Testis (tissue), 3 donors: ENCODE results near the gene LRP1. TPM values are rescaled to one million over a fixed set of nuclear protein-coding genes. Genes with fewer than 3 reads are reported as not detected.

Experiments
- DNase-seq: peaks from one replicate; pipeline ENCODE4 v3.0.0-alpha.2; 2019
- H3K27ac ChIP-seq, 2 donors: fragments of 200-600 bp; sonication (generic); one replicate each; pipeline ENCODE4 v1.5.1; 2019
- H3K27me3 ChIP-seq: fragments of 200-600 bp; sonication (generic); one replicate; pipeline ENCODE4 v1.5.1; 2019
- H3K36me3 ChIP-seq: fragments of 200-600 bp; sonication (generic); one replicate; pipeline ENCODE4 v1.5.1; 2017; ENCODE audit warnings: low read depth; ENCODE audit errors: missing control alignments
- H3K4me1 ChIP-seq: fragments of 200-600 bp; sonication (generic); one replicate; pipeline ENCODE4 v1.5.1; 2019
- H3K4me3 ChIP-seq, 2 donors: fragments of 200-600 bp; sonication (generic); one replicate each; pipeline ENCODE4 v1.5.1; 2017 to 2019
- H3K9me3 ChIP-seq: fragments of 200-600 bp; sonication (generic); one replicate; pipeline ENCODE4 v1.5.1; 2017
- POLR2A ChIP-seq: fragments of 450-650 bp; IDR thresholded peaks from one replicate; pipeline ENCODE4 v1.6.1; 2017; ENCODE audit warnings: antibody characterized with exemption, mild to moderate bottlenecking, moderate library complexity
- WGBS, 2 donors: methylation state at CpG; one replicate each; pipeline ENCODE4 v1.1.5; 2018; 5-methylcytosine and 5-hydroxymethylcytosine counted together
- intact Hi-C: fragments of 100-400 bp; cut with DNase I; formaldehyde crosslinking; loops from one replicate; pipeline ENCODE4 v1.15.1; 2023; ENCODE audit warnings: low total_unique reads
- polyA plus RNA-seq: library from polyadenylated mRNA; stranded (reverse); fragments of 350-450 nt; fragmentation: Illumina TruSeq; extraction: RNeasy Lipid Tissue Mini Kit (QIAGEN cat#74804); gene quantifications from one replicate; pipeline ENCODE4 v1.2.3, GENCODE V29; 2014; ENCODE audit warnings: low read depth, low replicate concordance; ENCODE audit not compliant: insufficient read depth
- total RNA-seq, 2 donors: library from RNA; depleted of rRNA; stranded (reverse); fragments of >200 nt; gene quantifications; one replicate each; pipeline ENCODE4 v1.2.3, GENCODE V29; 2016
- TF ChIP-seq, protein P1 (sequence below), 3 experiments: fragments of 450-650 bp in 2 of 3; fragments of 200-600 bp in 1 of 3; sonication (generic) in 1 of 3; IDR thresholded peaks; one replicate each; pipeline ENCODE4 v1.5.1; 2016 to 2019; ENCODE audit warnings: antibody characterized with exemption in 3 of 3, mild to moderate bottlenecking in 2 of 3, moderate library complexity in 1 of 3

The LRP1 gene
- total and polyA plus RNA-seq, 3 donors from 2014 or later = 82.4 to 200 (median 135) TPM

DNA sequence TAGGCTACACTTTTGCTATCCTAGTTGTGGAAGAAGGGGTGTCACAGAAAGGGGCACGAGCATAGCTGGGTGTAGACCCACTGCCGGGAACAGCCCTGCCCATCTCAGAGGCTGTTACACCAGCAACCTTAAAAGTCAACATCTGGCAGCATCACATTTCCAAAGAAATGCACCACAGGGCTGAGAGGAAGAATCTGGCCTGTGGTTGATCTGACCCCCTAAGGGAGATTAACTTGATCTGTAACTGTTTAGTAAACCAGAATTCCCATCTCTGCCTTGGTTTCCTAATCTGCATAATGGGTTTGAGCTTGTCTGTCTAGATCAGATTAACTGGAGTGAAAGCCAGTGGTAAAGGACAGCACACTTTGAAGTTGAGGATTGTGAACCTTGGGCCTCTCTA, 17.8 kb downstream of the LRP1 start:
- no peak for DNase-seq
- H3K9me3 ChIP-seq = no peaks in the 10 kb centered on the region
- WGBS, 2 donors = 61 to 74% methylated on average over 2 of the region's 2 CpGs
- H3K27me3 ChIP-seq = no peaks in the 10 kb centered on the region
- no peaks in the 10 kb centered on the region for H3K36me3 ChIP-seq
- no peak overlapping the region for H3K4me3 ChIP-seq
- TF ChIP-seq POLR2A = no peak
- TF ChIP-seq, protein P1, sequence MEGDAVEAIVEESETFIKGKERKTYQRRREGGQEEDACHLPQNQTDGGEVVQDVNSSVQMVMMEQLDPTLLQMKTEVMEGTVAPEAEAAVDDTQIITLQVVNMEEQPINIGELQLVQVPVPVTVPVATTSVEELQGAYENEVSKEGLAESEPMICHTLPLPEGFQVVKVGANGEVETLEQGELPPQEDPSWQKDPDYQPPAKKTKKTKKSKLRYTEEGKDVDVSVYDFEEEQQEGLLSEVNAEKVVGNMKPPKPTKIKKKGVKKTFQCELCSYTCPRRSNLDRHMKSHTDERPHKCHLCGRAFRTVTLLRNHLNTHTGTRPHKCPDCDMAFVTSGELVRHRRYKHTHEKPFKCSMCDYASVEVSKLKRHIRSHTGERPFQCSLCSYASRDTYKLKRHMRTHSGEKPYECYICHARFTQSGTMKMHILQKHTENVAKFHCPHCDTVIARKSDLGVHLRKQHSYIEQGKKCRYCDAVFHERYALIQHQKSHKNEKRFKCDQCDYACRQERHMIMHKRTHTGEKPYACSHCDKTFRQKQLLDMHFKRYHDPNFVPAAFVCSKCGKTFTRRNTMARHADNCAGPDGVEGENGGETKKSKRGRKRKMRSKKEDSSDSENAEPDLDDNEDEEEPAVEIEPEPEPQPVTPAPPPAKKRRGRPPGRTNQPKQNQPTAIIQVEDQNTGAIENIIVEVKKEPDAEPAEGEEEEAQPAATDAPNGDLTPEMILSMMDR (IDR thresholded peaks at IDR 0.05) = no peak
- peaks cover 80% of the 10 kb centered on the region for H3K4me1 ChIP-seq
- H3K27ac ChIP-seq = peak overlapping the region in 1 of 2 donors; percentile 62
- intact Hi-C loops = no loop called here

DNA sequence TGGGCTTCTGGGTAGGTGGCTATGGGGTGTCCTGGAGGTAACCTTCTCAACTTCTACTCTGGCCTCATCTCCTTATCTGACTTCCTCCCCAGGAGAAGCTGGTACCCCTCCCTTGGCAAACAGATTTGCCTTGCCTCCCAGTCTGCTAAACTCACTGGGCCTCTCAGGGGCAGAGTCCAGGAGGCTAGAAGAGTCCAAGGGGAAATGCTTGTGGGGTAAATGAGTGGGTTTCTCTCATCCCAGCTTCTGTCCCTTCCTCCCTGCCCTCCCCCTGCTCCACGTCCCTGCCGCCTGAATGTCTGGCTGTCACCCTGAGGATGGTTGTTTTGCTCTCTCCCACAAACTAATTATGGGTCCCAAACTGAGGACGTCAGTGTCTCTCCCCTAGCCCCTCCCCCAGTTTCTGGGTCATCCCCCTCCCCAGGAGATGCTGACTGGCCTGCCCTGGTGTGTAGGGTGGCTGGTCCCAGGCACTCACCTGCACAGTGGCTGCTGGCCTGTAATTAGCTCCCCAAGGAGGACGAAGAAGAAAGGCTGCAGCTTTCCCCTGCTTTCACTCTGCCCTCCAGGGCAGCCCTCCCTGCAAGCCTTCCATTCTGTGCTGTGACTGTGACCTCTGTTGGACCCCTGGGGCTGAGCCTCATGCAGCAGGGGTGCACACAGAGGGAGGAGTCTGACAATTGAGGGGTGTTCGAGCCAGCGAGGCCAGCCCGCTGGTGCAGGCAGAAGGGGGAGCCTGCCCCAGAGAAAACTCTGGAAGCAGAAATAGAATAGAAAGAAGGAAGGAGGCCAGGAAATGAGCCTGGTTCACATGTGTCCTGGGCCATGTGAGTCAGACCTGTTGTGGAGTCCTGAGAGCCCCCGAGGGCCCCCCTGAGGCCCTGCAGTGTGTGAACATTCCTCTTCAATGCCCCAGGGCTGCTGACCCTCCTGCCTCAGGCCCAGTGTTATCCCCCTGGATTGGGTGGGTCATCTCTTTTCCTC, 19.0 kb downstream of the LRP1 start, which contains the start of gene LRP1-AS:
TSS of gene LRP1-AS (minus strand) at position 659 of the 984 bp plus-strand sequence.
- no peaks in the 10 kb centered on the region for H3K36me3 ChIP-seq
- H3K27me3 ChIP-seq = no peaks in the 10 kb centered on the region
- H3K4me1 ChIP-seq = peaks cover 85% of the 10 kb centered on the region
- intact Hi-C loops = no loop called here
- H3K4me3 ChIP-seq = no peak within 1 kb of the TSS
- TF ChIP-seq, protein P1 (IDR thresholded peaks at IDR 0.05) = no peak
- no peak for TF ChIP-seq POLR2A
- no peaks in the 10 kb centered on the region for H3K9me3 ChIP-seq
- DNase-seq = no peak
- peak within 1 kb of the TSS; percentile 68 to 86 for H3K27ac ChIP-seq
- WGBS, 2 donors = 46 to 49% methylated on average over 8 of the region's 8 CpGs

DNA sequence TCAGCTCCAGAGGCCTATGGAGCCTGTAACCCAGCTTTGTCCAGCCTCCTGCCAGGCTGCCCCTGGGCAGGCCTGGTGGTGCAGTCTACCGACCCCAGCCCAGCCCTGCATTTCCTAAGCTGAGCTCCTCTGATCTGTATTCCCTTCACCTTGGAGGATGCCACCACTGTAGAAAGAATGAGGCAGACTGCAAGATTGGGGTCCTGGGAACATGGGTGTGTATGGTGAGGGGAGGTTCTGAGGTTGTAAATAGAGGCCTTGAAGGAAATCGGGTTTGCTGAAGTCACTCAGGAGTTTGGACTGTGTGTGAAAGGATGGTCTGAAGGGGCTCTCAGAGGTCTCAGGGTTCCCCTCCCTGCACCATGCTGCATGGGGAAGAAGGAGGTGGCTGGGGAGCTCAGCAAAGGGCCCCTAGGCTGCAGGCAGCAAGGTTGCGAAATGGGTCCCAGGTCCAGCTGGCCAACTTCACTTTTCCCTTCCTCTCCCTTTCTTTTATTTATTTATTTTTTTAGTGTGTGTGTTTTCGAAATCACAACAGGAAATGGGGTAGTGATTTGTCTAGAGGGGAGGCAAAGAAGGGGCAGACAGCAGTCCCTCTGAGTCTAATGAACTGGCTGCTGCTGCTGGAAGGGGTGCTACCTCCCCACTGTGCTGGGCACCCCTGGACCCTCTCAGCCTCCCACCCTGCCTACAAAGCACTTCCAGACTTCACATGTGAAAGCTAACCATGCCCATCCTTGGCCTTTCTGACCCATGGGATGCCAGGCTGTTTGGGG, 20.4 kb downstream of the LRP1 start:
- H3K27ac ChIP-seq = peak overlapping the region; percentile 49 to 86
- no peak overlapping the region for H3K4me3 ChIP-seq
- H3K27me3 ChIP-seq = no peaks in the 10 kb centered on the region
- H3K4me1 ChIP-seq = peaks cover 85% of the 10 kb centered on the region
- DNase-seq = peak; percentile 70
- 30 to 53% methylated on average over 4 of the region's 4 CpGs for WGBS, 2 donors
- no peaks in the 10 kb centered on the region for H3K9me3 ChIP-seq
- intact Hi-C loops = no loop called here
- TF ChIP-seq, protein P1 (IDR thresholded peaks at IDR 0.05) = no peak
- no peak for TF ChIP-seq POLR2A
- no peaks in the 10 kb centered on the region for H3K36me3 ChIP-seq

DNA sequence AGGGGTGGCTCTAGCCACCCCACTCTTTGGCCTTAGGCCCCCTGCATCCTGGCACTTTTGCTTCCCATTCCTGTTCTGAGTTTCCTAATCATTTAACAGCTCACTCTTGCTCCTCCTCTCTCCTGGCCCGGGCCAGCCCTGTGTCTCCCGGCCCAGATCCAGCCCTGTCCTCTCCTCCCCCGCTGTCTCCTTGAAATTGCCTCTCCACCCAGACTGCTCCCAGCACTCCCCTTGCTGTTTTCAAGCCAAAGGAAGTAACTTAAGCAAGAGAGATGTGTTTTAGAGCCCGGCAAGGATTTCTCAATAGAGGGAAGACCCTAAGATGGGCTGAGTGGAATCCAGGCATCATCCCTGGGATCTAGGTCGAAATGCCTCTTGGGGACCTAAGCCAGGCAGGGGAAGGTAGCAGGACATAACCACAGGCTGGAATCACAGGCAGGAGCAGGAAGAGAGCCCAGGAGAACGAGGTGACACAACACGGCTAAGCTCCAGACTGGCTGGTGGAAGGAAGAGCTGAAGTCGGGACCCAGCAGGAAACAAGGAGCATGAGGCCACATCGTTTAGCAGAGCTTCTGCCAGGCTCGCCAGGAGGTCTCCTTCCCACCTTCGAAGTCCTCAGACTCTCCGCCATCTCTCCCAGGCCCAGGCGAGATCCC, 21.1 kb downstream of the LRP1 start:
- intact Hi-C loops = no loop called here
- WGBS, 2 donors = 30 to 35% methylated on average over 13 of the region's 13 CpGs
- TF ChIP-seq, protein P1 (IDR thresholded peaks at IDR 0.05) = no peak
- no peak for TF ChIP-seq POLR2A
- peak; percentile 89 for DNase-seq
- Histone ChIP-seq H3K36me3 (no peaks in the 10 kb centered on the region), H3K4me3 (no peak overlapping the region), H3K4me1 (peaks cover 88% of the 10 kb centered on the region), H3K9me3 (no peaks in the 10 kb centered on the region), H3K27ac (peak overlapping the region; percentile 49 to 86), H3K27me3 (no peaks in the 10 kb centered on the region)
